Measurements from ENCODE around the gene RMRP.

RMRP gene

GRCh38 chr9:35609001-35609819, 48.6 kb downstream of the RMRP start:
- no peak for DNase-seq

- no peak for DNase-seq
Measured at GRCh38 chr9:35608221-35608620, 49.6 kb downstream of the RMRP start.

Data from activated CD4-positive, alpha-beta T cell treated with anti-CD3 and anti-CD28 coated beads for 4 hours (primary cell).